Measurements from ENCODE around the gene PITPNC1. TPM values are rescaled to one million over a fixed set of nuclear protein-coding genes. Genes with fewer than 3 reads are reported as not detected.
"Not testable (repeated sequence)": the region's sequence is repeated elsewhere in the genome, so short reads cannot be mapped to it uniquely, and the experiment has no call there.

PITPNC1 gene
- total RNA-seq, 2 experiments from 2014 or later, result 44.9 to 67.6 TPM

GRCh38 chr17:67392111-67392510 is 15.0 kb downstream of the PITPNC1 start:
- H3K4me1 Mint-ChIP-seq, result peaks cover 66% of the 10 kb centered on the region
- H3K4me3 Mint-ChIP-seq, result peak overlapping the region; percentile 78
- H3K27me3 Mint-ChIP-seq, result no peaks in the 10 kb centered on the region
- CTCF ChIA-PET, result interaction anchor here (6.5 kb wide), 1 partner anchor 13 kb away, joined by 64 read pairs; the partner anchor contains the start of gene PITPNC1
- DNase-seq (no peak), ATAC-seq (no peak)
- H3K27ac Mint-ChIP-seq, result peak overlapping the region; percentile 95
- peaks cover 27% of the 10 kb centered on the region for H3K36me3 Mint-ChIP-seq
- no peaks in the 10 kb centered on the region for H3K9me3 Mint-ChIP-seq (ENCODE audit: low read depth)

DNA sequence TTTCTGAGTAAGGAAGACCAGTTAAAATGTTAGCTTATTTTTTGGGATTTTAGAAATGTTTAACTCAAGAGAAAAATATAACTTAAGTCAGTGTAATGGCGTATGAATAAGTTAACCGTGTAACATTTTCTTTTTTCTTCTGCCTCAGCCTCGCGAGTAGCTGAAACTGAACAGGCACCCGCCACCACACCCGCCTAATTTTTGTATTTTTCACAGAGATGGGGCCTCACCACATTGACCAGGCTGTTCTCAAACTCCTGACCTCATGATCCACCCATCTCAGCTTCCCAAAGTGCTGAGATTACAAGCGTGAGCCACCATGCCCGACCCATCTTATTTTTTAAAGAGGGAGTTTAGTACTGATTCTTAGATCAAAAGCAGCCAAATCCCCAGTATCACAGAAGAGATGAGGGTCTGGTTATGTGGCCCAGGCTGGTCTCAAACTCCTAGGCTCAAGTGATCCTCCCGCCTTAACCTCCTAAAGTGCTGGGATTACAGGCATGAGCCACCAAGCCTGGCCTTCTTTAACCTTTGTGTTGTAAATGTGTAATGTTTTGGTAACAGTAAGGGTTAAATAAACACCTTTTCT is 16.8 kb downstream of the PITPNC1 start:
- ATAC-seq, result no peak
- Mint-ChIP-seq H3K9me3 (ENCODE audit: low read depth) (no peaks in the 10 kb centered on the region), H3K27me3 (no peaks in the 10 kb centered on the region), H3K36me3 (peaks cover 41% of the 10 kb centered on the region), H3K4me3 (peak overlapping the region; percentile 32), H3K4me1 (peaks cover 65% of the 10 kb centered on the region), H3K27ac (peak overlapping the region; percentile 77)
- no peak for DNase-seq
- CTCF ChIA-PET, result interaction anchor here (0.7 to 1.8 kb wide), 4 partner anchors 15 to 82 kb away, joined by 3 to 6 read pairs (median 4); no protein-coding TSS in a partner anchor

DNA sequence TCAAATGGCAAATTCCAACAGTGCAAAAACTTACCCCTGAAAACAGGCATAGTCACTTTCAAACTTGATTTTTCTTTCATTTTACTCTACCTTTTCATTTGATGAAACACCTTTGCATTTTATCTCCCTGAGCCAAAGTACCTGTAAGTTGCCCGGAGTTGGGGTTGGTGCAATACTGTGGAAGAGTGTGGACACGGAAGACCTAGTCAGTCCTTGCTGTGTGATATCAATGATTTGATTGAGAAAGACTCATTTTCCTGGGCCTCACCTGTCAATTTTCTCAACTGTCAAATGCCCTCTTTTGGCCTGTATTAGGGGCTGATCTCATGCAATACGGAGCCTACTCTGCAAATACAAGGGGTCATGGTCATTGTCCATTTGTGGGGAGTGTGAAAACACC is 22.6 kb downstream of the PITPNC1 start:
- Mint-ChIP-seq H3K27ac (peak overlapping the region; percentile 89), H3K4me1 (peaks cover 58% of the 10 kb centered on the region)
- CTCF ChIA-PET, result no interaction called here

DNA sequence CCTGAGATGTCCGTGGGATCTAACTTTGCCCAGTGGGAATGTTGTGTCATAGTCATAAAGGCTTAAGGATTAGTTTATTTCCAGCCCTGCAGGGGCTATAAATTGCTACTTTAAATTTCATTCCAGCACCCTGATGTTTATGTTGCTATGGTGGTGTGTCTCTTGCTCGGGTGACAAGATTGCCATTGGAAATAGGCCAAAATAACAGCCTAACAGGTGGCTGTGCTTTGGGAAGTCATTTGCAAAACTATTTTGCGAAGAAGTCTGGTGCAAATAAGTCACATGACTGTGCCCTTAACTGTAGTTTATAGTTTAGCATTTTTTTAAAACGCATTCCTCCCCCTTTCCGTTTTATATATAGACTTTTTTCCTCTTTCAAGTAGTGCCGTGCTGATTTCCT is 23.1 kb downstream of the PITPNC1 start:
- Mint-ChIP-seq H3K27me3 (no peaks in the 10 kb centered on the region), H3K4me3 (peak overlapping the region; percentile 66), H3K36me3 (peaks cover 24% of the 10 kb centered on the region), H3K27ac (peak overlapping the region; percentile 89), H3K9me3 (ENCODE audit: low read depth) (no peaks in the 10 kb centered on the region), H3K4me1 (peaks cover 55% of the 10 kb centered on the region)
- ATAC-seq (no peak), DNase-seq (no peak)
- CTCF ChIA-PET, result interaction anchor here (1.5 kb wide), 2 partner anchors 41 to 75 kb away, joined by 3 to 5 read pairs; no protein-coding TSS in a partner anchor

More for the DNA sequence above, 22.6 kb downstream of the PITPNC1 start:
- peaks cover 27% of the 10 kb centered on the region for H3K36me3 Mint-ChIP-seq
- H3K4me3 Mint-ChIP-seq, result peak overlapping the region; percentile 66
- ATAC-seq, result no peak
- H3K27me3 Mint-ChIP-seq, result no peaks in the 10 kb centered on the region
- no peak for DNase-seq
- no peaks in the 10 kb centered on the region for H3K9me3 Mint-ChIP-seq (ENCODE audit: low read depth)

GRCh38 chr17:67401106-67401505 is 24.0 kb downstream of the PITPNC1 start:
- Mint-ChIP-seq H3K9me3 (ENCODE audit: low read depth) (no peaks in the 10 kb centered on the region), H3K27ac (peak overlapping the region; percentile 95), H3K4me3 (no peak overlapping the region), H3K4me1 (peaks cover 57% of the 10 kb centered on the region), H3K36me3 (peaks cover 20% of the 10 kb centered on the region), H3K27me3 (no peaks in the 10 kb centered on the region)
- CTCF ChIA-PET, result interaction anchor here (0.5 to 1.5 kb wide), 3 partner anchors 40 to 74 kb away, joined by 3 to 5 read pairs (median 3); no protein-coding TSS in a partner anchor
- ATAC-seq, result no peak
- no peak for DNase-seq

DNA sequence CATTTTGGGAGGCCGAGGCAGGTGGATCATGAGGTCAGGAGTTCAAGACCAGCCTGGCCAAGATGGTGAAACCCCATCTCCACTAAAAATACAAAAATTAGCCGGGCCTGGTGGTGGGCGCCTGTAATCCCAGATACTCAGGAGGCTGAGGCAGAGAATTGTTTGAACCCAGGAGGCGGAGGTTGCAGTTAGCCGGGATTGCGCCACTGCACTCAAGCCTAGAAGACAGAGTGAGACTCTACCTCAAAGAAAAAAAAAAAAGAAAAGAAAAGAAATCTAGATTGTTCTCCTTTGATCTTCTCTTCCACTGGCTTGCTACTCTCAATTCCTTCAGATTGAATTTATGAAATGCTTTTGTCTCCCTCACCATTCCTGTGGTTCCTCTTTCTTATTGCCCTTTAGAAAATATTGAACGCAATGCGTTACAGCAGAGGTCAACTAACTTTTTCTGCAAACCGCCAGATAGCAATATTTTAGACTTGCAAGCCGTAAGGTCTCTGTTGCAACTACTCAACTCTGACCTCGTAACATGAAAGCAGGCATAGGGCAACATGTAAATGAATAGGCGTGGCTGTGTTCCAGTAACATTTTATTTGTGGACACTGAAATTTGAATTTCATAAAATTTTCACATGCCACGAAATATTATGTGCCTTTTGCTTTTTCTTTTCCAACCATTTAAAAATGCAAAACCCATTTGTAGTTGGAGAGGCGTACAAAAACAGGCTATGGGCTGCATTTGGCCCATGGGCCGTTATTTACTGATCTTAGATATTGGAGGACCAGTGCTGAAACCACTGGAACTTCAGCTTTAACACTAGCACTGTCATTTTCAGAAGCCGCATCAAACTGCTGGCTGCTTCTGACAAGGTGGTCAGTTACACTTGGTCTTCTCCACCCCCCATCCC is 24.8 kb downstream of the PITPNC1 start:
- Mint-ChIP-seq H3K9me3 (ENCODE audit: low read depth) (no peaks in the 10 kb centered on the region), H3K36me3 (peaks cover 24% of the 10 kb centered on the region), H3K4me1 (peaks cover 60% of the 10 kb centered on the region), H3K4me3 (peak overlapping the region; percentile 63), H3K27me3 (no peaks in the 10 kb centered on the region), H3K27ac (peak overlapping the region; percentile 95)
- CTCF ChIA-PET, result interaction anchor here (0.5 to 1.5 kb wide), 3 partner anchors 39 to 73 kb away, joined by 3 to 5 read pairs (median 3); no protein-coding TSS in a partner anchor
- no peak for DNase-seq
- ATAC-seq, result peak; percentile 68

GRCh38 chr17:67403065-67403464 is 26.0 kb downstream of the PITPNC1 start:
- peaks cover 64% of the 10 kb centered on the region for H3K4me1 Mint-ChIP-seq
- peak overlapping the region; percentile 63 for H3K4me3 Mint-ChIP-seq
- no peaks in the 10 kb centered on the region for H3K9me3 Mint-ChIP-seq (ENCODE audit: low read depth)
- peak overlapping the region; percentile 95 for H3K27ac Mint-ChIP-seq
- peaks cover 20% of the 10 kb centered on the region for H3K36me3 Mint-ChIP-seq
- CTCF ChIA-PET, result no interaction called here
- ATAC-seq (no peak), DNase-seq (no peak)
- H3K27me3 Mint-ChIP-seq, result no peaks in the 10 kb centered on the region

DNA sequence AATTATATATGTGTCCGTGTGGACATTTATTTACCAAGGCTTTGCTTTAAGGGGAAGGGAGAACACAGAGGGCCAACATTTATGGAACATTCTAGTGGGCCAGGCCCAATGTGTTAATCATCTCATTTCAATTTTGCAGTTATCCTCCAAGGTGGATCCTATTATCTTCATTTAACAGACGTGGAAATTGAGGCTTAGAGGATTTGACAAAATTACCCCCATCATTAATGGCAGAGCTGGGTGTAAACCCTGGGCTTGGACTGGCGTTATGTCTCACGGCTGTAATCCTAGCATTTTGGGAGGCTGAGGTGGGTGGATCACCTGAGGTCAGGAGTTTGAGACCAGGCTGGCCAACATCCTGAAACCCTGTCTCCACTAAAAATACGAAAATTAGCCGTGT is 26.4 kb downstream of the PITPNC1 start:
- H3K4me3 Mint-ChIP-seq, result no peak overlapping the region
- DNase-seq (no peak), ATAC-seq (no peak)
- CTCF ChIA-PET, result no interaction called here
- H3K9me3 Mint-ChIP-seq (ENCODE audit: low read depth), result no peaks in the 10 kb centered on the region
- H3K36me3 Mint-ChIP-seq, result peaks cover 17% of the 10 kb centered on the region
- H3K27me3 Mint-ChIP-seq, result no peaks in the 10 kb centered on the region
- H3K27ac Mint-ChIP-seq, result peak overlapping the region; percentile 95
- peaks cover 61% of the 10 kb centered on the region for H3K4me1 Mint-ChIP-seq

GRCh38 chr17:67408455-67408830 is 31.4 kb downstream of the PITPNC1 start:
- Mint-ChIP-seq H3K4me1 (peaks cover 33% of the 10 kb centered on the region), H3K36me3 (peaks cover 24% of the 10 kb centered on the region)
- CTCF ChIA-PET, result interaction anchor here (0.6 to 0.9 kb wide), 2 partner anchors 19 to 21 kb away, joined by 3 read pairs; no protein-coding TSS in a partner anchor
- DNase-seq; H3K27me3 Mint-ChIP-seq; H3K4me3 Mint-ChIP-seq; H3K9me3 Mint-ChIP-seq (ENCODE audit: low read depth); H3K27ac Mint-ChIP-seq; ATAC-seq: not testable (repeated sequence)

GRCh38 chr17:67411397-67411796 is 34.3 kb downstream of the PITPNC1 start:
- CTCF ChIA-PET, result no interaction called here
- Mint-ChIP-seq H3K4me1 (peaks cover 19% of the 10 kb centered on the region), H3K4me3 (no peak overlapping the region), H3K27me3 (no peaks in the 10 kb centered on the region), H3K36me3 (peaks cover 30% of the 10 kb centered on the region), H3K27ac (no peak overlapping the region), H3K9me3 (ENCODE audit: low read depth) (no peaks in the 10 kb centered on the region)
- DNase-seq, result no peak
- no peak for ATAC-seq

GRCh38 chr17:67412032-67412431 is 35.0 kb downstream of the PITPNC1 start:
- DNase-seq (no peak), ATAC-seq (no peak)
- CTCF ChIA-PET, result no interaction called here
- Mint-ChIP-seq H3K9me3 (ENCODE audit: low read depth) (no peaks in the 10 kb centered on the region), H3K4me1 (peaks cover 16% of the 10 kb centered on the region), H3K36me3 (peaks cover 27% of the 10 kb centered on the region), H3K27me3 (no peaks in the 10 kb centered on the region), H3K27ac (no peak overlapping the region), H3K4me3 (no peak overlapping the region)

- H3K9me3 Mint-ChIP-seq (ENCODE audit: low read depth), result no peaks in the 10 kb centered on the region
- H3K4me3 Mint-ChIP-seq, result no peak overlapping the region
- peaks cover 25% of the 10 kb centered on the region for H3K36me3 Mint-ChIP-seq
- H3K4me1 Mint-ChIP-seq, result peaks cover 13% of the 10 kb centered on the region
- CTCF ChIA-PET, result no interaction called here
- H3K27ac Mint-ChIP-seq, result no peak overlapping the region
- no peaks in the 10 kb centered on the region for H3K27me3 Mint-ChIP-seq
- DNase-seq (no peak), ATAC-seq (no peak)
Observed at GRCh38 chr17:67412941-67413340, 35.9 kb downstream of the PITPNC1 start.

GRCh38 chr17:67413388-67413787 is 36.3 kb downstream of the PITPNC1 start:
- peaks cover 26% of the 10 kb centered on the region for H3K36me3 Mint-ChIP-seq
- H3K4me3 Mint-ChIP-seq, result no peak overlapping the region
- H3K27ac Mint-ChIP-seq, result no peak overlapping the region
- DNase-seq, result no peak
- no peaks in the 10 kb centered on the region for H3K27me3 Mint-ChIP-seq
- no peaks in the 10 kb centered on the region for H3K9me3 Mint-ChIP-seq (ENCODE audit: low read depth)
- peaks cover 15% of the 10 kb centered on the region for H3K4me1 Mint-ChIP-seq
- CTCF ChIA-PET, result no interaction called here
- ATAC-seq, result no peak
